HG03095 (cell line): ENCODE data around the gene TPD52L2.

ENCODE experiments used
- ATAC-seq: cut with Tn5 transposase; IDR thresholded peaks from one replicate; pipeline ENCODE4 v1.9.1; 2021; ENCODE audit warnings: moderate library complexity; ENCODE audit not compliant: unreplicated experiment

The TPD52L2 gene

DNA sequence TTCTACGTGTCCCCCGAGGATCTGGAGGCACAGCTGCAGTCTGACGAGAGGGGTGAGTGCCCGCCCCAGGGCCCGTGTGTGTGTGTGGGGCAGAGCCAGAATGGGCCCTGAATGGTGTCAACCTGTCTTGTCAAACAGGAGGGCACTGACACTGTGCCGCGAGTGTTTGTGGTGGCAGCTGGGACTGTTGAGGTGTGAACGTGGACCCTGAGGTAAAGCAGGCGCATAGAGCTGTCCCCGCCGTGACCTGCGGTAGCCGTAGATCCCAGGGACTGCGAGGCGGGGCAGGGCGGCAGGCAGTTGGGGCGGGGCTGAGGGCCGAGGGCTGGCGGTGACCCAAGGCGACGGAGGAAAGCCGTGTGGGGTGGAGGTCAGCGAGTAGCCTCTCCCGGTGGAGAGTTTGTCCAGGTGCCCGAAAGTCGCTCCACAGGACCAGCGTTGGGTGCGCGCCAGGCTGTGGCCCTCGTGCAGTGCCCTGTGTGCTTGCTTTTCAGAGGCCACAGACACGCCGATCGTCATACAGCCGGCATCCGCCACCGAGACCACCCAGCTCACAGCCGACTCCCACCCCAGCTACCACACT, 66.0 kb downstream of the TPD52L2 start:
- ATAC-seq: no peak

DNA sequence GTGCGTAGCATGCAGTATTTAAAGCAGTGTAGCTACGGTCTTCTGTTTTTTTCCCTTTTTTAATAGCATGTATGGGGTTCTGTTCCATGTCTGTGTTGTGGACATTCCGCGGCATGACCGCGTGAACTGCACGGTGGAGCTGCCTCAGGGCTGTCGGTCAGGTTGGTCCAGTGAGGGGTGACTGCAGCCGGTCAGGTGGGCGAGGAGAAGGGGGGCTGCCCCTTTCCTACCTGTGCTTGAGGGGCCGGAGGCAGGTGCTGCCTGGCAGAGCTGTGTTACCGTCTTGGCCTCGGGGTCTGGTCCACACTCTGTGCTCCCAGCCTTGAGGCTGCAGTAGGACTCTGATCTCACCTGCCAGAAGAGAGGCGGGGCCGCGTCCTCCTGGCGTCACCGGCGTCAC, 66.7 kb downstream of the TPD52L2 start:
- no peak for ATAC-seq

DNA sequence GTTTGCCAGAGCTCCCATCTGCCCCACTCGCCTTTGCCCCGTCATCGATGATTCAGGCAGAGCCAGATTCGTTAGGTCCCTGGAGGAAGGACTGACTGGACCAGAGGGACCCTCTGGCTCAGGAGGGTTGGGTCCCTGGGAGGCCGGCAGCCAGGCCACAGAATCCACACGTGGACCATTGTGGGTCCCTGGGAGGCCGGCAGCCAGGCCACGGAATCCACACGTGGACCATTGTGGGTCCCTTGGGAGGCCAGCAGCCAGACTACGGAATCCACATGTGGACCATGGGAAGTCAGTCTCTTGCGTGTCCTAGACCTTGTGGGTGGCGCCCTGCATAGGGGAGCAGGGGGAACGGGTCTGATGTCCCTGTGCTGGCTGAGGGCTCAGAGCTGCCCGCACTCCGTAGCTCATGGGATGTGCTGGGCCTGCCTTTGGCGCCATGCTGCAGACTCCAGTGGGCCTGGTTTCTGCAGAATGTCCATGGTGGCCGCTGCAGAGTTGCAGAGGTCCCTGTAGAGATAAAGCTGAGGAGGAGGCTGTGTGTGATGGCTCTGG, 67.6 kb downstream of the TPD52L2 start:
- ATAC-seq: no peak

DNA sequence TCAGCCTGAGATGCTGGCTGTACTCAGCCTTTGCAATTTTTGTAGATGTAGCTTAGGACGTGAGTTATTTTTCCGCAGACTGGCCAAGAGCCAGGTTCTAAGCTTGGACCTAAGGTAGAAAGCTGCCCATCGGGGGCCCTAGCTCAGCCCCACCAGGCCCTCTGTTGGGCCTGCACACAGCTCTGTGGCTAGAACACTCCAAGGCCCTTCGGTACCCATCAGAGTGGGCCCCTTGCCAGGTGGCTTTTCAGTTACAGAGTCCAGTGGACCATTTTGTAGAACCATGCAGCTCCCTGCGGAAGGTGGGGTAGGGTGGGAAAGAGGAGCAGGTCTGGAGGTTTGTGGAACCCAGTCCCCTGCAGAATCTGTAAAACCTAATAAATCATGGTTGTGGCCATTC, 68.6 kb downstream of the TPD52L2 start:
- ATAC-seq: no peak

DNA sequence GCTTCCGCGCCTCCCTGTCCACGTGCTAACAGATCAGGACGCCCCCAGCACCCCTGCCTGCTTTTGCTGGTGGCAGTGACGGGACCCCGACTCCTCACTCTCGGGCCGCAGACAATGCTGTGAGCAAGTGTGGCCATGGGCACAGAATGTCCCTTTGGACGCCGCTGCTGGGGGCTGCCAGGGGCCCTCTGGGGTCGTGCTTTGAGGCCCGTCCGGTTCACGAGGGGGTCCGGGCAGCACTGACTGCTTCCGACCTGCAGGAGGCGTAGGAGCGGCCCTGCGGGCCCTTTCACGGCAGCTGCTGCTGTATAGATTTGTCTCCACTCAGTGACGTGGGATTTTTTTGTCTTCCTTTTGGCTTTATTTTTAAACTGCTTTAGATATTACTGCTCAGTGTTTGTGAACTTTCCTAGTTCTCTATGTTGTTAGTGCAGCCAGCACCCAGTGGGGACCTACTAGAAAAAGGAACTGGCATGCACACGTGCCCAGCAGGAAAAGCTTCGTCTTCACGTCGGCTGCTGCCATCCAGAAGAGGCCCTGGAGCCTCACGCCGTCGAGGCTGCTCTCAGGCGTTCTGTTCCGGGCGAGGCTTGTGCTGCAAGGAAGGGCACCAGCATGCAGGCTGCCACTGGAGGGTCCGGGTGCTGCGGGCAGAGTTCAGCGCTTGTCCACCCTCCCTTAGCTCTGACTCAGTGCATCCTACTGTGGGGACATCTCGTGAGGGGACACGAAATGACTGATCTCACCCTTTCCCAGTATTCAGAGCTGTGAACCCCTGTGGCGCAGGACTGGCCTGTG, 69.4 kb downstream of the TPD52L2 start:
- no peak for ATAC-seq

DNA sequence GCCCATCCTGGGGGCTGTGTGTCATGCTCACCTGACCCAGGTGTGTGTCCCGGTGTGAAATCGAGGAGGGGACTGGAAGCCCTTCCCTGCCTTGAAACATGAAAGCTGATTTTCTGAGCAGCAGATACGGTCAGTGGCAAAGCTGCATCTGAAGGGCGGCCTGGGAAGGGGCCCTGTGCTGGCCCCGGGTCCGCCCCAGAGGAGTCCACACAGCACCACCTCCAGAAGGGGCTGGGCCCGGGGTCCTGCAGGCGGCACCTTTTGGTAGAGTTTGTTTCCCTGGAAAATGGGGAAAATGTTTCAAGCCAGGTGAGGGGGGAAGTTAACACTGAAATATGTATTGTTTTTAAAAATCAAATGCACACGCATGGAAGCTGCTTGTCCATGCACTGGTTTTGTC, 70.4 kb downstream of the TPD52L2 start:
- no peak for ATAC-seq

DNA sequence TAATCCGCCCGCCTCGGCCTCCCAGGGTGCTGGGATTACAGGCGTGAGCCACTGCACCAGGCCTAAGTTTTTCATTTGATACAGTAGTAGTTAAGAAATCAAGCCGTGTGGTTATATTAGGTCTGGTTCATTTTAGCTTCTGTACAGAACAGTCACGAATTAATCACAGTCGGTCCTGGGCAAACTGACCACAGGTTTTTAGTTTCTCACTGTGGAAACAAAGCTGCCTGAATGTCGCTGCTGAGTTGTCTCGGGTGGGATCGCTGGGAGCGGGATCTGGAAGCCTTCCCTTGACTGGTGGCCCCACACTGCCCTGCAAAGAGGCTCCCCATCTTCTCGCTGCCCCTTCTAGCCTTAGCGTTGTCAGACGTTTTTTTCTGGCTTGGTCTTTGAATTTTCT, 72.5 kb downstream of the TPD52L2 start:
- ATAC-seq: no peak

DNA sequence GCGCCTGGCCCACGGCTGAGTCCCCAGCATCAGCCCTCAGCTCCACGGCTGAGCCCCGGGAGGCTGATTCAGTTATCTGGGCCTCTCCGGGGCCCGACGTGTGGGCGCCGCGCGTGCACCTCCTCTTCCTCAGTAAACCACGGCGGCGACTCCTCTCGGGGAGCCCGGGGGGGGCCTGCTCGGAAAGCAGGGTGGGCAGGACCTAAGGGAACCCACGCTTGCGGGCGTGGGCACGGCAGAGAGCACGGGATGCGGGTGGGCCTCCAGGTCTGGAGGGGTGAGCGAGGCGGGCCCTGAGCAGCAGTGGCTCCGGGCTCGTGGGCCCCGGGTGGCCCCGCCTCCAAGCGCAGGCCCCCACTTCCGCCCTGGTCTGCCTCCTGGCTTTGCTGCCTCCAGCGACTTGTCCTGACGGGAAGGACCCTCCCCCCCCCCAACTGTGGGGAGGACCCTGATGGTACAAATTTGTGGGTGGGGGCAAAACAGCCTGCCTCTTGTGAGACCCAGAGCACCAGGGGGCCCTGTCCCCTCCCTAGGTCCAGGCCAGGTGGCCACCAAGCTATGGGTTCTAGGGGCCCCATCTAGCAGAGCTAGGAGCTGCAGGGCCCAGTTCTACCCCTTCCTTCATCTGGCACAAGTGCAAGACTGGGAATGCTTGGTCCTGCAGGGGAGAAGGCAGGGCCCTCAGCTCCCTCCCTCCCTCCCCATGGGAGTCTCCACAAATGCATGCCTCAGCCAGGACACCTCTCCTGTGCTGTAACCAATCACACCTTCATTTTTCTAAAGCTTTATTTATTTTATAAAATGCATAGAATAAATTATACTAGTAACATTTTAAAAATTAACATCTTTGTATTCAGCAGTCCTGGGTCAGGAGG, 74.2 kb downstream of the TPD52L2 start:
- ATAC-seq: no peak

DNA sequence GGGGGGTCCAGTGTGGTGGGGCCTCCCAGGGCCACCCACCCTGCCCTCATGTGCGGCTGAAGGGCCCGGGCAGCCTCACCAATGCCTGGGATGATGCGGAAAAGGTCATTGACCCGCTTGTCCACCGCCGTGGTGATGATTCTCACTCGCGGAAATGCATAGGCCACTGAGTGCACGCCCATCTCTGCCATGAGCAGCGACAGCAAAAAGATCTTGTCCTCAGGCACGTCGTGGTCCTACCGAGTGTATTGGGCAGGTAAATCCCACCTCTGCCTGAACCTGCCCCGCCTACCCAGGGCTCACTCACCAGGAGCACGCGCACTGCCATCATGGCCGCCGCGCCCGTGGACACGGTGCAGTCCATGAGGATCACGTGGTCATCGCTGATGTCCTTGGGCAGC, 75.0 kb downstream of the TPD52L2 start:
- ATAC-seq: no peak

DNA sequence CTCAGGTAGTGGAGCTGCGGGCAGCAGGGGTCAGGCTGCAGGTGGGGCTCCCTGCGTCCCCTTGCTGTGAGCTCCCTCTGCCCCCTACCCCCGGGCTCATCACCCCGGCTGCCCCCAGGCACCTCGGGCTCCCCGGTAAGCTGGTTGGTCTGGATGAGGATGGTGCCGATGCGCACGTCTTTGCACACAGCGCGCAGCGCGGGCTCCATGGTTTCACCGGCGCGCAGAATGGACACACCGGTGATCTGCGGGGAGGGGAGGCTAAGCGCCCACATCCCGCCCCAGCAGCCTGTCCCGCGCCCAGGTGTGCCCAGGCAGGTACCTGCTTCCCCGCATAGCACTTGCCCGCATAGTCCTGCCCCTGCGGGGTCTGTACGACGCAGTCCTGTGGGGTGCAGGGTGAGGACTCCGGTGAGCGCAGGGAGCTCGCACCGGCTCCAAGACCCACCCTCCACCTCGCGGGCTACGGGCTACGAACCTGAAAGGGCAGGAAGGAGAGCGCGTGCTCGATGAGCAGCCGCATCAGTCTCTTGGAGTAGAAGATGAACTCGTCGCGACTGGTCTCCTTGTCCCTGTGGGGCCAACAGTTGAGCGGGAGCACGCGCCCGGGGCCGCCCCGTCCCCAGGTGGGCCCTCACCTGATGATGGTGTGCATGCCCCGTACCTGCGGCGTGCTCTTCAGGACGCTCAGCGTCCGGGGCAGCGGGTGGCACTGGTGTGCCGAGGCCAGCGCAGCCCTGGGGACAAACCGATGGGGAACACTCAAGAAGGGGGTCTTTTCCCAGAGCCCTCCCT, 75.6 kb downstream of the TPD52L2 start:
- no peak for ATAC-seq
